Activated CD4-positive, alpha-beta T cell treated with anti-CD3 and anti-CD28 coated beads for 1 hour (primary cell): ENCODE data around the gene KRTAP13-1.

ENCODE experiments used
- DNase-seq: peaks from one replicate; pipeline ENCODE4 v3.0.0-alpha.2; 2020

KRTAP13-1 gene, protein sequence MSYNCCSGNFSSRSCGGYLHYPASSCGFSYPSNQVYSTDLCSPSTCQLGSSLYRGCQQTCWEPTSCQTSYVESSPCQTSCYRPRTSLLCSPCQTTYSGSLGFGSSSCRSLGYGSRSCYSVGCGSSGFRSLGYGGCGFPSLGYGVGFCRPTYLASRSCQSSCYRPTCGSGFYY

DNA sequence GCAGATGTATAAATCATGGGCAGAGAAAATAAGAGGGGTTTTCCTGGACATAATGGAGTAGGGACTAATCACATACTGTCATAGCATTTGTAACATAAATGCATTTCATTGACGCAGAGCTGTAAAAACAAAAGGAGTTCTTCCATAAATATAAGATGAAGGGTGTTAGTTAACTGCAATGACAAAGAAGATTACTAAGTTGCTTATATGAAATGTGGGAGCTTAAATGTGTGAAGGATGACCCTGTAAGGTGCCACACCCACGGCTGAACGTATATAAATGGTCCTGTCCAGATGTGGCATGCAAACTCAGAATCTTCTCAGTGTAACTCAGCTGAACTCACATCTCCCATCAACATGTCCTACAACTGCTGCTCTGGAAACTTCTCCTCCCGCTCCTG, at the start of gene KRTAP13-1:
KRTAP13-1 (plus strand) TSS at position 301 of the 400 bp plus-strand sequence; CDS start at position 357, 56 bp downstream.
- DNase-seq: no peak

DNA sequence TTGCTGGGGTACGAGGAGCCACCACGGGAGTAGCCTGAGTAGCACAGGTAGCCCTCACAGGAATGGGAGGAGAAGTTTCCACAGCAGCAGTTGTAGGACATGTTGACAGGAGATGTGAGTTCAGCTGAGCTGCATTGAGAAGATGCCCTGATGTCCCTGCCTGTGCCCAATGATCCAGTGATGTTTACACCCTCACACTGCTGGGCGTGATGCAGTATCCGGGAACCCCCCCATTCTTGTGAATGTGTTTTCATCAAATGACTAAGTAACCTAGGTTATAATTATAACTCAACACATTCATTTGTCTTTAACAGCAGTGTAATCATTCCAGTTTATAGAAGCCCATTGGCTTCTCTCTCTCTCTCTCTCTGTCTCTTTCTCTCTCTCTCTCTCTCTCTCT, 47.3 kb upstream of the KRTAP13-1 start, which contains the start of gene KRTAP23-1:
KRTAP23-1 (minus strand) TSS at position 101 of the 400 bp plus-strand sequence; CDS start at position 101, 0 bp downstream.
- DNase-seq: no peak

DNA sequence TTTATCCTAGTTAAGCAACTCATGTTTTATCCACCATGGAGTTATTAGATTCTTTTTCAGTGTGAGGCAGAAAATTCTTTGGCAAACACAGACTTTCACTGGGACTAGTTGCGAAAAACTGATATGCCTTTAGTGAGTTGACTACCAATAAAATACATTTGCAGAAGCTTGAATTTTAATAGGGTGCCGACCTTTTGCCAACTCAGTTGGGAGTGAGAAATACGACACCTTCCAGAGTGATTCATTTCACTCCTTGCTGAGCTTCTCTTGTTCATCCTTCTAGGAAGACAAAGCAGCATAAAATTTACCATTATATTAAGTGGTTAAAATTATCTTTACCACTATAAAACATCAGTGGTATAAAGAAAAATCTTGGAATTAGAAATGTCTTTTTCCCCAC, 46.3 kb upstream of the KRTAP13-1 start:
- no peak for DNase-seq

DNA sequence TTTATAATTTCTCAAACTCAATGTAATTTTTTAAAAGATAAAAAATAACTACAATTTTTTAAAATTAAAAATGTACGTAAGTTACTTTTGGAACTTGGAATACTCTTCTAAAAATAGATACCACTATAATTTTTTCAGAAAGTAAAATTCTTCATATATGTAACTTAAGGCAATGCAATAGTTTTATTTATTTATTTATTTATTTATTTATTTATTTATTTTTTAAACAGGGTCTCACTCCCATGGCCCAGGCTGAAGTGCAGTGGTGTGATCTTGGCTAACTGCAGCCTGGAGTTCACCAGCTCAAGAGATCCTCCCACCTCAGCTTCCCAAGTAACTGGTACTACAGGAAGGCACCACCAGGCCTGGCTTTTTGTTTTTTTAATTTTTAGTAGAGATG, 44.3 kb upstream of the KRTAP13-1 start:
- DNase-seq: no peak

DNA sequence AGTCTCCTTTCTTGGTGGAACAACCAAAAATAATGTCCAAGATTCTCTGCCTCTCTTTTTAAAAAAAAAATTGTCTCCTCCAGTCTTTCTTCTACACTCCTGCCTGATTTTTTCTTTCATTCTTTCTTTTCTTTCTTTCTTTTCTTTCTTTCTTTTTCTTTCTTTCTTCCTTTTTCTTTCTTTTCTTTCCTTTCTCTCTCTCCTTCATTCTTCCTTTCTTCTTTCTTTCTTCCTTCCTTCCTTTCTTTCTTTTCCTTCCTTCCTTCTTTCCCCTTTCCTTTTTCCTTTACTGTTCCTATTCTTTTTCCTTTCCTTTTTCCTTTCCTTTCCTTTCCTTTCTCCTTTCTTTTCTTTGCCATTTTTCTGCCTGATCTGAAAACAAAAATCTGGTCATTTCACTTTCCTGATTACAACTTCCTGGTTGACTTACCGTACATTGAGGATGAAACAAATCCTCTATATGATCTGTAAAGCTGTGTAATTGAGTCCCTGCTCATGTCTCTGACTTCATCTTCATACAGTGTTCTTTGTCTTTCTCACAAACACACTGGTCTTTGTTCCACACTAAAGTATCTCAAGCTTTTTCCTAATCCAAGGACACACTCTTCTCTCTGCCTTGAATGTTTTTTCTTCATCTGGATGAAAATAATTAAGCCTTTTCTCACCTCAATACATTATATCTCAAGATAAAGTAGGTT, 41.4 kb upstream of the KRTAP13-1 start:
- no peak for DNase-seq

DNA sequence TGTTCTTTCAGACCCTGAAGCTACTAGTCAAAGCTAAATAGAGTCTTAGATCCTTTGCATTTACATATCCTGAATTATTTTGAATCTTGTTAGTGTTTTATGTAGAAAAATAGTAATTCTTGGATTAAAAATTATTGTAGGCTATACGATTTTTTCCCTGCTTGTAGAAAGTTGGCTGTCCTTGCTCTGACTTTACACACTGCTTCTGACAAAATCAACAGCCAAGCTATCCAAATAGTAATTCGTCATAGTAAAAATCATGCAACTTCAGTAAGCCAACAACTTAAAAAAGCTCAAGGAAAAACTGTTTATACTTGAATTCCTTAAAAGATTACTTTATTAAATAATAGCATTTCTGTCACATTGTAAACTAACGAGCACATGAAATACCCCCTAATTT, 39.9 kb upstream of the KRTAP13-1 start:
- DNase-seq: no peak

DNA sequence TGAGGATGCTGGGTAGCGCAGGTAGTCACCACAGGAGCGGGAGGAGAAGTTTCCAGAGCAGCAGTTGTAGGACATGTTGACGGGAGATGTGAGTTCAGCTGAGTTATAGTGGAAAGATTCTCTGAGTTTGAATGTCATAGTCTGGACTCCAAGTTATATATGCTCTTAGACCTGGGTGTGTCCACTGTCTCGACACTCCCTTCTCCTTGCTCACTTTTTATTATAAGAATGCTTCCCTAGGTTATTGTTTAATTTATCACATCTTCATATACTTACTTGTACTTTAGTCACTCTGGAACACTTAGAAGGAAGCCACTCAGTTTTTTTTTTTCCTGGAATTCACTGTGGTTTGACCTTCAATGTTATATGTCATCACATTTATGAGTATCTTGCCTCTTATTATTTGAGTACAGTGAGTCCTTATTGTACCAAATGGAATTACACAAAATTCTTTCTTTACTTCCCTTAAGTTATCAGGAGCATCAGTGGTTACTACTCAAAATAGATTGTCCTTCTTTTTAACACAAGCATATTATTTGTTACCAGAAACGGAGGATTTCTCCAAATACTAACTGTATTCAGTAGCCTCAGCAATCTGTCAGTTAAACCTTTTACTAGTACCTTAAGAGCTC, 23.6 kb upstream of the KRTAP13-1 start, which contains the start of gene KRTAP13-2:
KRTAP13-2 (minus strand) TSS at position 133 of the 632 bp plus-strand sequence; CDS start at position 75, 58 bp downstream.
- no peak for DNase-seq

DNA sequence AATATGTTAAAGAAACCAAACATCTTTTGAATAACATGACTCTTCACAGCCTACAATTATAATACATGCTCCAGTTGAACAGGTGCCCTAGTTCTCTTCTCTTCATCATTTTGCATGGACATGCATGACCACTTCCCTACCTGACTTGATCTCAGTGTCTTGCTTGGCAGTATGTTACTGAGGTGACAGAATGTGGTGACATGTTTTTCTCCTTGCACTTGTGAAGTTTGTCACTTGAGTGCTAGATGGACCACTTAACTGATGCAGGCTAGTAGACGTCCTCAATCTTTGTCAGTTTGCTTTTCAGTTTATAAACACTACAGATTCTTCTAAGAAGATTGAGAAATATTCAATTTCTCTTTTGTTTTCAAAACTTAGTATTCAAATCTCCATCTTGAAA, 13.6 kb upstream of the KRTAP13-1 start:
- no peak for DNase-seq

DNA sequence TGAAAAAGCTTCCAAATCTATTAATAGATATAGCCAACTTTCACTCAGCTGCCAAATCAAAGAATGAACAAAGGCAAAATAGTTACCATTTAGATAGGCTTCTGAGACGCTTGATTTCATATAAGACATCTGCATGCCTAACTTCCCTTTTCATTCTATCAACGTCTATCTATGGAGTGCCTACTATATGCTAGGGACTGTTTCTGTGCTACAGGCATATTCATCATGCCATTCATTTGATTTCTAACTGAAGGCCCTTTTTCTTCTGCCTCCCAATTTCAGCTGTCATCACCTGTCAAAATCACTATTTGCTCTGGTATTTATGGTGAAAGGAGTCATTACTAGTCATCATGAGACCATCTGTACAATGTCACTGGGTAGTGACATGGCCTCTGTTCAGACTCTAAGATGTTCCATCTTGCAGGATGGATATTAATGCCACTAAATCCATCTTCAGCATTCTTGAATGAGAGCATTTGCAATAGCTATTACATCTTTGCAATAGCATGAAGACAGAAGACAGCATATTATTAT, 4.3 kb upstream of the KRTAP13-1 start:
- no peak for DNase-seq

DNA sequence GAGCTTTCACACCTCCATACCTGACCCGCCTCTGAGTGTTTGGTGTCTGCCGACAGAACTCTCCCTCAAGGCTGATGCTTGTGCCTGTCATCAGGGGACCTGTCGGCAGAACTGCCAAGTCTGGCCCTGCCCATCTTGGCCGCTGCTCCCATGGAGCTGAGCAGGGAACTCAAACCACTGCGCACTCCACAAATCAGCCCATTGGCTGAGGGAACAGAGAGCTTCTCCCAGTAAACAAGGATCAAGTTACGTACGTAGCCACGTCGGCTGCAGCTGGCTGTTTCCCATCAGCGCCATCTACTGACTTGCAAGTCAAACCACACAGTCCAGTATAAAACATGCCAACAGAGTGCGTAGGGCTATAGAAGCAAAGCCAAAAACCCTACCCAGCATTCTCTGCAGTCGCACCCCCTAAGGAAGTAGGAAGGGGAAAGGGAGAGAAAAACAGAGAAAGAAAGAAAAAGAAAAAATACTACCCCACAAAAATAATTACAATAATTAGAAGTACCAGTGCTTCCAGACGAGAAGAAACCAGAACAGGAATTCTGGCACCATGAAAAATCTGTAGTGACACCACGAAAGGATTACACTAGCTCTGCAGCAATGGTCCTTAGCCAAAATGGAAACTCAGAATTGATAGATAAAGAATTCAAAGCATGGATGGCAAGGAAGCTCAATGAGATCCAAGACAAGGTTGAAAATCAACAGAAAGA, 13.1 kb downstream of the KRTAP13-1 start:
- DNase-seq: no peak

DNA sequence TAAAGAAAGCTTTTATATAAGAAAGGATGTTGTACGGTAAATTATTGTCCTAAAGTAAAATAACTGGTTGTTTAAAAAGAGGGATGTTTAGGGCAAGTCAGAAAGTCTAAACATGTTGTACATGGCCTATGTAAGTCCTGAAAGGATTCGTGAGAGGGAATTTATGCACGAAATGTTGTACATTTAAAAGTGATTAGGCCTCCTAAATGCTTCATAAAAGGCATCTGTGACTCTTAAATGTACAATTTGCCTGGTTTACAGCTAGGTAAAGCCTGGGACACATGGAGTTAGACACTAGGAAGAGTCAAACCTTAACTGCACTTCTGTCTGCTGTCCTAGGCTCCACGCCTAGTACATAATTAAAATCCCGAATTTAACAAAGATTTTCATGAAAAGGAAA, 20.2 kb downstream of the KRTAP13-1 start:
- DNase-seq: no peak

DNA sequence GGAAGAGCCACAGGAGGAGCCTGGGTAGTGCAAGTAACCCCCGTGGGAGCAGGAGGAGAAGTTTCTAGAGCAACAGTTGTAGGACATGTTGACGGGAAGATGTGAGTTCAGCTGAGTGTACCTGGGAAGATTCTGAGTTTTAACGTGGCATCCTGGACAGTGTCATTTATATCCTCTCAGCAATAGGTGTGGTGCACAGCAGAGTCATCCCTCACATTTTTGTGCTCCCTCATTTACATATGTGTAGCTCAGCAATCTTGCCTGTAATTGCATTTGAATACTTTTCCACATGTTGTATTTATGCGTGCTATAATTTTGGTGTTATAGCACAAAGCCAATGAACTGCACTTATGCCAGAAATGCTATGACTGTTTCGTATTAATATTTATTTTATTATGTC, 30.0 kb downstream of the KRTAP13-1 start, which contains the start of gene KRTAP13-3:
KRTAP13-3 (minus strand) TSS at position 101 of the 400 bp plus-strand sequence; CDS start at position 87, 14 bp downstream.
- DNase-seq: no peak

DNA sequence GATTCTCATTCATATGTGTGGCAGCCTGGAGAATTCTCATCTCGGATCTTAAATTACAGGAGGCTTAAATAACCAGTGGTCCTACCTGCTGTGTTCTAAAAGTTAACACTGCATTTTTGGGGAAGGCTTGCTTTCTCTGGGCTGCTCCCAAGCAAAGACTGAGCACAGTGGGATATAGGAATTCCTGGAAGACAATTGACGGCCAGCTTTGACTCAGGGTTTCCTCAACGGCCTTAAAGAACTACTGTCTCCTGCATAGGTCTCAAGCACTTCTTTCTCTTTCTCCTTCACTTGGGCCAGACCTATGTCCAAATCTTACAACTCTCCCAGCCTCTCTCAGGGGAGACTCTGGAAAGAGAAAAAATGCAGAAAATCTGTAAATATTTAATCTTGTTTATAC, 30.9 kb downstream of the KRTAP13-1 start:
- DNase-seq: no peak

DNA sequence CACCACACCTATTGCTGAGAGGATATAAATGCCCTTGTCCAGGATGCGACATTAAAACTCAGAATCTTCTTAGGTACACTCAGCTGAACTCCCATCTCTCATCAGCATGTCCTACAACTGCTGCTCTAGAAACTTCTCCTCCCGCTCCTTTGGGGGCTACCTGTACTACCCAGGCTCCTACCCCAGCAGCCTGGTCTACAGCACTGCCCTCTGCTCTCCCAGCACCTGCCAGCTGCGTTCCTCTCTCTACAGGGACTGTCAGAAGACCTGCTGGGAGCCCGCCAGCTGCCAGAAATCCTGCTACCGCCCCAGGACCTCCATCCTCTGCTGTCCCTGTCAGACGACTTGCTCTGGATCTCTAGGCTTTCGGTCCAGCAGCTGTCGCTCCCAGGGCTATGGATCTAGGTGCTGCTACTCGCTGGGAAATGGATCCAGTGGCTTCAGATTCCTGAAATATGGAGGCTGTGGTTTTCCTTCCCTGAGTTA, 34.4 kb downstream of the KRTAP13-1 start, which contains the start of gene KRTAP13-4:
KRTAP13-4 (plus strand) TSS at position 51 of the 486 bp plus-strand sequence; CDS start at position 107, 56 bp downstream.
- DNase-seq: no peak

DNA sequence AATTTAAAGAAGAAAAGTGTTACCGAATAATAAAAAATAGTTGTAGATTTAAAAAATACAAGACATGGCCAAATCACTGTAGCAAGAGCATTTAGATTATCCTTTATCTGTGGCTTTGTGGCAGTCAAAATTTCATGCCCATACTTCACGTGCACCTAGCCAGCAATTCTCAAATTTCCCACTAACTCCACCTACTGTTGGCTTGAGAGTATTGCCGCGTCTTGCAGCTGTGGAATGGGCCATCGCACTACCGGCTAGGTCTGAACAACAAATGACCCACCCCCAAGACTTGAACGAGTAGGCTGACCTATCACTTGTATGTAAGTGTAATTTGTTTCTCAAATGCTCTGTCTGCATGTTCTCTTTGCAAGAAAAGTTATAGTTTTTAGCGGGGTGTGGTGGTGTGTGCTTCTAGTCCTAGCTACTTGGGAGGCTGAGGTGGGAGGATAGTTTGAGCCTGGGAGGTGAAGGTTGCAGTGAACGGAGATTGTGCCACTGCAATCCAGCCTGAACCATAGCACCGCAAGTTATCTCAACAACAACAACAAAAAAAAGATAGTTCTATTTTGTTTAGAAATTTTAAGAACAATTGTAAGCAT, 38.3 kb downstream of the KRTAP13-1 start:
- no peak for DNase-seq

DNA sequence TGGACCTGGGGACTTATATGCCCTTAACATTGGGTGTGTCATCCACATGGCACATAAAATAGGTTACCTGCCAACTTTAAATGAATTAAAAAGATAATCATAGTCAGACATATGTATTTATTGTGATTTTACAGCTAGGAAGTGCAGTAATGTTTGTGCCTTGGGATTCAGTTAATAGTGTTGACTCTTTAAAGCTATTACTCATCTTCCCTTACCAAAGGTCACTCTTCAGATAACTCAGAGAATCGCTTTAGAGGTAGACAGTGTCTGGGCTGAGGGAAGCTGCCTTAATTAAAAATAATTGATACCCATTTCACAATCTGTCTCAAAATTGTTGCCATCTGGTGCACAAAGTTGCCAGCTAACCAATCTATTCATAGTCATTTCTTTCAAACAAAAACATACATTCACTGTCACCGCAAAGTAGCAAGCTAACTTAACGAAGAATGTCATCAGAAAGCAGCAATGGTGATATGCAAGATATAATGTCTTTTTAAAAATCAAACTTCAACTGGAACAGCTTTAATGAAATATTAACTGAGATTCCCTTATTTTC, 41.3 kb downstream of the KRTAP13-1 start:
- DNase-seq: no peak

DNA sequence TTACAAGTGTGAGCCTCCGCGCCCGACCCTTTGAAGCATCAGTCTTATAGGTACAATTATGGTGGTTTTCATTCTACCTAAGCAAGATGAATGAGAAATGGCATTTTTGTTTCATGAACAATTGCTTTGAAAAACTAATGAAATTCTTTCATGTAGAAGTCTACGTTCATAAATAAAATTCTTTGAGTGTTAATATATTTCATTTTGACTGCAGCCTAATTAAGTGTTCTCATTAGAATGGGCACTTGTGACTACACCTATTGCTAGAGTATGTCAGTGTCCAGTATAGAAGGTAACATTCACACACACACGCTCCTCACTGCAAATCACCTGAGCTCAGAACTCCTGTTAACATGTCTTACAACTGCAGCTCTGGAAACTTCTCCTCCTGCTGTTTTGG, 44.1 kb downstream of the KRTAP13-1 start, which contains the start of gene KRTAP15-1:
KRTAP15-1 (plus strand) TSS at position 301 of the 400 bp plus-strand sequence; CDS start at position 354, 53 bp downstream.
- no peak for DNase-seq

DNA sequence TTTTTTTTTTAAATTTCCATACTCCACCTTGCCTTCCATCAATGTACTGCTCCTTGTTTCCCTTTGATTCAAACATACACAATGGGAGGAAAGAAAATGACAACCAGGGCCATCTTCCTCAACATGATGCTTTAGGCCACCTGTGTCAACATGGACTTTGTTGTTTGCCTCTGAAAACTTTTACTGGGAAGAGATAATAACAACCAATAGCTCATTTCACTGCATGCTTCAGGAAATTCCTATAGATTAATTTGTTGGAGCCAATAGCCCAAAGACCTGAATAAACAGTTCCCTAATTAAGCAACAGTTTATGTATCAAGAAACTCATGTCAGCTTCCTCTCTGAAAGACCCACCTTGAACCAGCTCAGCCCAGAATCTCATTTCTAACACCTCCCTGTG, 47.4 kb downstream of the KRTAP13-1 start:
- no peak for DNase-seq

DNA sequence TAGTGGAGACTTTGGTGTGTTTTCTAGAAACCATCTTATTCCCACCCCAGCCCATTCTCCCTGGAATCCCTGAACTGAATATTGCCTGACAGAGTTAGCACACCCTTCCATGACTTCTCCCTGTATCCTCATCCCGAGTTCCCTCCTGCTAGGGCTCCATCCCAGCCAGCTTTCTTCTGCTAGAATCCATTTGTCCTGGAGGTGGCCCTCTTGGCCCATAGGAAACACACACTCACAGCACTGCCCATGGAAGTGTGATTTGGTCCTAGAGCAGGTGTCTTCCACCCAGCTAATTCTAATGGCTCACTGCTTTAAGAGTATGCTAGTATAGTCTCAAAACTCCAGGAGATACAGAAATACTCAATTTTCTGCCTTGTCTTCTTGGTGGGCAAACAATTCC, 48.4 kb downstream of the KRTAP13-1 start:
- DNase-seq: no peak
